BE2C (cell line): ENCODE results near the gene RAPGEF1.

Experiments
- DNase-seq: peaks from one replicate; pipeline ENCODE4 v3.0.0-alpha.2; 2020
- H3K27me3 ChIP-seq: fragments of 250-450 bp; sonication (Bioruptor Pico); 2 replicates; pipeline ENCODE4 v1.5.1; 2020; ENCODE audit warnings: mild to moderate bottlenecking
- H3K36me3 ChIP-seq: fragments of 250-450 bp; sonication (Bioruptor Pico); 2 replicates; pipeline ENCODE4 v1.5.1; 2020; ENCODE audit warnings: mild to moderate bottlenecking
- H3K4me1 ChIP-seq: fragments of 250-450 bp; sonication (Bioruptor Pico); 2 replicates; pipeline ENCODE4 v1.5.1; 2020
- H3K4me3 ChIP-seq: 2 replicates; pipeline ENCODE4 v1.5.1; 2011; ENCODE audit warnings: low read depth, low read length
- H3K9me3 ChIP-seq: fragments of 250-450 bp; sonication (Bioruptor Pico); 2 replicates; pipeline ENCODE4 v1.5.1; 2020
- CTCF ChIP-seq: IDR thresholded peaks from 2 replicates; pipeline ENCODE4 v1.5.1; 2012; ENCODE audit warnings: mild to moderate bottlenecking, low read depth, low read length

The RAPGEF1 gene

GRCh38 chr9:131744720-131745201 is 4.9 kb upstream of the RAPGEF1 start:
- no peak for TF ChIP-seq CTCF
- Histone ChIP-seq H3K27me3 (no peaks in the 10 kb centered on the region), H3K4me1 (no peaks in the 10 kb centered on the region), H3K36me3 (no peaks in the 10 kb centered on the region), H3K9me3 (no peaks in the 10 kb centered on the region), H3K4me3 (no peak overlapping the region)
- DNase-seq = peak; percentile 23

- no peaks in the 10 kb centered on the region for H3K36me3 ChIP-seq
- H3K9me3 ChIP-seq = no peaks in the 10 kb centered on the region
- no peaks in the 10 kb centered on the region for H3K27me3 ChIP-seq
- no peak for DNase-seq
- H3K4me1 ChIP-seq = no peaks in the 10 kb centered on the region
- H3K4me3 ChIP-seq = no peak overlapping the region
- TF ChIP-seq CTCF = no peak
Measured at GRCh38 chr9:131744171-131744719, 4.4 kb upstream of the RAPGEF1 start.

GRCh38 chr9:131743501-131743900 is 3.6 kb upstream of the RAPGEF1 start:
- no peak for DNase-seq
- TF ChIP-seq CTCF = no peak
- Histone ChIP-seq H3K9me3 (no peaks in the 10 kb centered on the region; the same call in 1 of the 2 replicates), H3K27me3 (no peaks in the 10 kb centered on the region), H3K4me3 (no peak overlapping the region), H3K4me1 (no peaks in the 10 kb centered on the region; the same call in 1 of the 2 replicates), H3K36me3 (no peaks in the 10 kb centered on the region)

GRCh38 chr9:131743096-131743495 is 3.2 kb upstream of the RAPGEF1 start:
- Histone ChIP-seq H3K4me3 (no peak overlapping the region), H3K27me3 (no peaks in the 10 kb centered on the region), H3K36me3 (no peaks in the 10 kb centered on the region), H3K4me1 (no peaks in the 10 kb centered on the region; the same call in 1 of the 2 replicates), H3K9me3 (no peaks in the 10 kb centered on the region; the same call in 1 of the 2 replicates)
- no peak for TF ChIP-seq CTCF
- DNase-seq = no peak

- Histone ChIP-seq H3K4me1 (no peaks in the 10 kb centered on the region; the same call in none of the 2 replicates), H3K9me3 (no peaks in the 10 kb centered on the region; the same call in 1 of the 2 replicates), H3K36me3 (no peaks in the 10 kb centered on the region), H3K27me3 (no peaks in the 10 kb centered on the region), H3K4me3 (no peak overlapping the region)
- DNase-seq = no peak
- no peak for TF ChIP-seq CTCF
Measured at GRCh38 chr9:131740898-131741297, 1.0 kb upstream of the RAPGEF1 start.

GRCh38 chr9:131739133-131739958 is 530 bp downstream of the RAPGEF1 start:
- peak overlapping the region; percentile 71 for H3K4me3 ChIP-seq
- H3K27me3 ChIP-seq = no peaks in the 10 kb centered on the region
- no peak for TF ChIP-seq CTCF
- H3K36me3 ChIP-seq = no peaks in the 10 kb centered on the region
- peaks cover 3% of the 10 kb centered on the region for H3K4me1 ChIP-seq
- peak; percentile 43 for DNase-seq
- H3K9me3 ChIP-seq = no peaks in the 10 kb centered on the region; the same call in 1 of the 2 replicates
